Kidney (tissue), 14 donors: ENCODE results near the gene STK32B. TPM values are rescaled to one million over a fixed set of nuclear protein-coding genes. Genes with fewer than 3 reads are reported as not detected.

ENCODE experiments used
- DNase-seq, 5 donors: peaks; one replicate each; pipeline ENCODE4 v3.0.0-alpha.2; 2013 to 2020
- FAIRE-seq: peaks from 2 replicates; lab custom pipeline; 2012; peaks lifted over from hg19 to GRCh38; lab: Jason Lieb, UNC
- H3K27ac ChIP-seq, 2 donors: one replicate each; pipeline ENCODE4 v1.7.0; 2013; ENCODE audit warnings: low read depth in 2 of 2, low read length in 2 of 2, inconsistent platforms in 1 of 2
- H3K27me3 ChIP-seq: one replicate; pipeline ENCODE4 v1.7.1; 2013; ENCODE audit warnings: low read length, inconsistent platforms; ENCODE audit not compliant: control insufficient read depth, insufficient read depth
- H3K36me3 ChIP-seq, 3 donors: one replicate each; pipeline versions ENCODE4 v1.7.0 to v1.7.1; 2013; ENCODE audit warnings: low read length in 3 of 3, control low read depth in 1 of 3, inconsistent platforms in 1 of 3; ENCODE audit not compliant: insufficient read depth in 3 of 3, control insufficient read depth in 2 of 3
- H3K4me1 ChIP-seq, 3 donors: one replicate each; pipeline versions ENCODE4 v1.7.0 to v1.7.1; 2013; ENCODE audit warnings: low read length in 3 of 3, inconsistent platforms in 1 of 3, low read depth in 1 of 3; ENCODE audit not compliant: control insufficient read depth in 2 of 3, insufficient read depth in 2 of 3
- H3K4me3 ChIP-seq, 3 donors: one replicate each; pipeline versions ENCODE4 v1.7.0 to v1.8.1; 2013; ENCODE audit warnings: low read length in 3 of 3, control low read depth in 1 of 3, inconsistent platforms in 1 of 3
- H3K9ac ChIP-seq, 3 donors: one replicate each; pipeline versions ENCODE4 v1.7.0 to v1.7.1; 2013; ENCODE audit warnings: low read length in 3 of 3, control low read depth in 1 of 3, inconsistent platforms in 1 of 3
- H3K9me3 ChIP-seq, 3 donors: one replicate each; pipeline versions ENCODE4 v1.7.0 to v1.7.1; 2013; ENCODE audit warnings: low read length in 3 of 3, control low read depth in 1 of 3, inconsistent platforms in 1 of 3; ENCODE audit not compliant: control insufficient read depth in 2 of 3, insufficient read depth in 1 of 3
- intact Hi-C: fragments of 100-400 bp; cut with DNase I; formaldehyde crosslinking; loops from one replicate; pipeline ENCODE4 v1.11.1; 2022
- polyA plus RNA-seq: library from polyadenylated mRNA; stranded (reverse); fragments of 350-450 nt; fragmentation: Illumina TruSeq; extraction: RNeasy Lipid Tissue Mini Kit (QIAGEN cat#74804); gene quantifications from one replicate; pipeline ENCODE4 v1.2.3, GENCODE V29; 2014; ENCODE audit warnings: low read depth, low replicate concordance; ENCODE audit not compliant: insufficient read depth
- total RNA-seq: library from RNA; stranded (reverse); fragmentation: NEBNext Ultra II Directional; extraction: Animal tissue kit (Norgen Biotek cat#: 25700); gene quantifications from one replicate; pipeline ENCODE4 v1.2.1, GENCODE V29; 2021
- TF ChIP-seq, protein P1 (sequence below): IDR thresholded peaks from 3 replicates; pipeline ENCODE4 v1.5.1; 2012; ENCODE audit warnings: mild to moderate bottlenecking, moderate library complexity, borderline replicate concordance; ENCODE audit not compliant: insufficient read depth; ENCODE audit errors: extremely low read depth
- donor health status: control.
- donor health status: control.
- donor health status: control.
- donor health status: control.
- donor health status: control.
- donor health status: DM: yes; HTN: yes; CAD: no.
- donor health status: Normal renal cell carcinoma (clear cell type).

The STK32B gene
- total and polyA plus RNA-seq, 2 donors from 2014 or later = 18.1 to 18.2 TPM

DNA sequence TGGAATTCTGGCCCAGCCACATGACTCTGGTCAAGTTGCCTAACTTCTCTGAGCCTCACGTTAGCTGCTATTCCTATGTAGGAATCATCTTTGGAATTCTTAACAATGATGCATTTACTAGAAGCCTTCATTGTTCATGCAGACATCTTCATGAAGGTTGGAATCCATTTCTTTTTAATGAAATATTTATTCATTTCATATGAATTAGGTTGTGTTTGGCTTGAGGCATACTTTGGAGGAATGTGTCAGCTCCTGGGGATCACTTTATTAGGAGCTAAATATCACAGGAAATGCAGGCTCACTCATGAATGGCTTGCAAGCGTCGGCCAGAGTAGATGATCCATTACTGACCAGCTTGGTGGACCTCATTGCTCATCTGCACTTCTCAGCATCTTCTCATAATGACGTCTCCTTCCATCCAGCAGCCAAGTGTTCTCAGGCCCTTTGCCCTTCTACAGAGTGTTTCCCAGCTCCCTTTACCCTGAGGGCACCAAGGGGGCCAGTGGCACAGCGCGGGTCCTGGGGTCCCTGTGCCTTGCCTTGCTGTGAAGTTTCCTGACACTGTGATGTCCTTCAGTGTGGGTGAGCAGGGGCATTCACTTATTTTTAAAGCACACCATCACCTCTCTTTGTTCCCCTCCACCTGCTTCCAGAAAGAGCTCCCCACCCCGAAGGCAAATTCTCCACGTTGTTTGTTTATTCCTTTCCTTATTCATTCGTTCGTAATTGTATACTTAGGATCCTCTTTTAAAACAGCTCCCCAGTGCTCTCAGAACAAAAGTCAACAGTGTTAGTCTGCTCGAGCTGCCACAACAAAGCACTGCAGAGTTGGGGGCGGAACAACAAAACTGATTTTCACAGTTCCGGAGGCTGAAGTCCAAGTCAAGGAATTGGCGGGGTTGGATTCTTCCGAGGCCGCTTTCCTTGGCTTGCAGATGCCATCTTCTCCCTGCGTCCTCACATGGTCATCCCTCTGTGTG is 106.8 kb downstream of the STK32B start:
- intact Hi-C loops = no loop called here
- FAIRE-seq (no peak), DNase-seq (no peak)

GRCh38 chr4:5158825-5159224 is 107.5 kb downstream of the STK32B start:
- Histone ChIP-seq H3K36me3 (no peaks in the 10 kb centered on the region), H3K9me3 (no peaks in the 10 kb centered on the region), H3K9ac (no peak overlapping the region), H3K27ac (no peak overlapping the region), H3K27me3 (no peaks in the 10 kb centered on the region), H3K4me1 (peaks cover 0 to 21% (median 7%) of the 10 kb centered on the region in 3 donors), H3K4me3 (no peak overlapping the region)
- TF ChIP-seq, protein P1, sequence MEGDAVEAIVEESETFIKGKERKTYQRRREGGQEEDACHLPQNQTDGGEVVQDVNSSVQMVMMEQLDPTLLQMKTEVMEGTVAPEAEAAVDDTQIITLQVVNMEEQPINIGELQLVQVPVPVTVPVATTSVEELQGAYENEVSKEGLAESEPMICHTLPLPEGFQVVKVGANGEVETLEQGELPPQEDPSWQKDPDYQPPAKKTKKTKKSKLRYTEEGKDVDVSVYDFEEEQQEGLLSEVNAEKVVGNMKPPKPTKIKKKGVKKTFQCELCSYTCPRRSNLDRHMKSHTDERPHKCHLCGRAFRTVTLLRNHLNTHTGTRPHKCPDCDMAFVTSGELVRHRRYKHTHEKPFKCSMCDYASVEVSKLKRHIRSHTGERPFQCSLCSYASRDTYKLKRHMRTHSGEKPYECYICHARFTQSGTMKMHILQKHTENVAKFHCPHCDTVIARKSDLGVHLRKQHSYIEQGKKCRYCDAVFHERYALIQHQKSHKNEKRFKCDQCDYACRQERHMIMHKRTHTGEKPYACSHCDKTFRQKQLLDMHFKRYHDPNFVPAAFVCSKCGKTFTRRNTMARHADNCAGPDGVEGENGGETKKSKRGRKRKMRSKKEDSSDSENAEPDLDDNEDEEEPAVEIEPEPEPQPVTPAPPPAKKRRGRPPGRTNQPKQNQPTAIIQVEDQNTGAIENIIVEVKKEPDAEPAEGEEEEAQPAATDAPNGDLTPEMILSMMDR = no peak
- FAIRE-seq (no peak), DNase-seq (no peak)
- intact Hi-C loops = no loop called here

More for the DNA sequence above, 106.8 kb downstream of the STK32B start:
- Histone ChIP-seq H3K4me1 (peaks cover 0 to 21% (median 7%) of the 10 kb centered on the region in 3 donors), H3K36me3 (no peaks in the 10 kb centered on the region), H3K9me3 (no peaks in the 10 kb centered on the region), H3K9ac (no peak overlapping the region), H3K27me3 (no peaks in the 10 kb centered on the region), H3K27ac (no peak overlapping the region), H3K4me3 (no peak overlapping the region)
- TF ChIP-seq, protein P1 = no peak

GRCh38 chr4:5160668-5161067 is 109.4 kb downstream of the STK32B start:
- FAIRE-seq (no peak), DNase-seq (no peak)
- intact Hi-C loops = no loop called here
- Histone ChIP-seq H3K4me1 (peaks cover 0 to 21% (median 4%) of the 10 kb centered on the region in 3 donors), H3K9me3 (no peaks in the 10 kb centered on the region), H3K27me3 (no peaks in the 10 kb centered on the region), H3K9ac (no peak overlapping the region), H3K27ac (no peak overlapping the region), H3K4me3 (no peak overlapping the region), H3K36me3 (no peaks in the 10 kb centered on the region)
- TF ChIP-seq, protein P1 = no peak
